HFF-Myc (cell line): ENCODE results near the gene LCN6.

Source experiments
- DNase-seq: peaks from one replicate; pipeline ENCODE4 v3.0.0-alpha.2; 2011; ENCODE audit warnings: low read depth; ENCODE audit errors: extremely low read depth
- H3K4me3 ChIP-seq: replicated peaks from 2 replicates; pipeline ENCODE4 v1.5.1; 2011; ENCODE audit warnings: low read depth, mild to moderate bottlenecking, control low read depth, low read length
- CTCF ChIP-seq: IDR thresholded peaks from 2 replicates; pipeline ENCODE4 v1.5.1; 2012; ENCODE audit warnings: mild to moderate bottlenecking, low read depth, low read length, control low read depth; ENCODE audit errors: missing control alignments

LCN6 gene

GRCh38 chr9:136700304-136700703 is 48.0 kb downstream of the LCN6 start:
- DNase-seq: no peak
- H3K4me3 ChIP-seq: no peak overlapping the region
- no peak for TF ChIP-seq CTCF

GRCh38 chr9:136698635-136699246 is 49.6 kb downstream of the LCN6 start:
- TF ChIP-seq CTCF: no peak
- H3K4me3 ChIP-seq: no peak overlapping the region

GRCh38 chr9:136697821-136698526 is 50.4 kb downstream of the LCN6 start:
- TF ChIP-seq CTCF: no peak
- DNase-seq: no peak
- H3K4me3 ChIP-seq: no peak overlapping the region

More at GRCh38 chr9:136698635-136699246, 49.6 kb downstream of the LCN6 start:
- DNase-seq: no peak

- H3K4me3 ChIP-seq: no peak overlapping the region
- no peak for TF ChIP-seq CTCF
- no peak for DNase-seq
Measured at GRCh38 chr9:136697146-136697820, 51.0 kb downstream of the LCN6 start.

- TF ChIP-seq CTCF: no peak
- H3K4me3 ChIP-seq: no peak overlapping the region
- DNase-seq: no peak
Measured at GRCh38 chr9:136696502-136696901, 51.8 kb downstream of the LCN6 start.

GRCh38 chr9:136695955-136696354 is 52.4 kb downstream of the LCN6 start:
- no peak for DNase-seq
- no peak overlapping the region for H3K4me3 ChIP-seq
- TF ChIP-seq CTCF: no peak
